GM12801 (cell line): ENCODE results near the gene HOXA6.

ENCODE experiments used
- TF ChIP-seq, protein P1 (sequence below): IDR thresholded peaks from one replicate; pipeline ENCODE4 v1.5.1; 2011; ENCODE audit warnings: control low read depth; ENCODE audit not compliant: insufficient read length; ENCODE audit errors: extremely low read depth

HOXA6 gene

DNA sequence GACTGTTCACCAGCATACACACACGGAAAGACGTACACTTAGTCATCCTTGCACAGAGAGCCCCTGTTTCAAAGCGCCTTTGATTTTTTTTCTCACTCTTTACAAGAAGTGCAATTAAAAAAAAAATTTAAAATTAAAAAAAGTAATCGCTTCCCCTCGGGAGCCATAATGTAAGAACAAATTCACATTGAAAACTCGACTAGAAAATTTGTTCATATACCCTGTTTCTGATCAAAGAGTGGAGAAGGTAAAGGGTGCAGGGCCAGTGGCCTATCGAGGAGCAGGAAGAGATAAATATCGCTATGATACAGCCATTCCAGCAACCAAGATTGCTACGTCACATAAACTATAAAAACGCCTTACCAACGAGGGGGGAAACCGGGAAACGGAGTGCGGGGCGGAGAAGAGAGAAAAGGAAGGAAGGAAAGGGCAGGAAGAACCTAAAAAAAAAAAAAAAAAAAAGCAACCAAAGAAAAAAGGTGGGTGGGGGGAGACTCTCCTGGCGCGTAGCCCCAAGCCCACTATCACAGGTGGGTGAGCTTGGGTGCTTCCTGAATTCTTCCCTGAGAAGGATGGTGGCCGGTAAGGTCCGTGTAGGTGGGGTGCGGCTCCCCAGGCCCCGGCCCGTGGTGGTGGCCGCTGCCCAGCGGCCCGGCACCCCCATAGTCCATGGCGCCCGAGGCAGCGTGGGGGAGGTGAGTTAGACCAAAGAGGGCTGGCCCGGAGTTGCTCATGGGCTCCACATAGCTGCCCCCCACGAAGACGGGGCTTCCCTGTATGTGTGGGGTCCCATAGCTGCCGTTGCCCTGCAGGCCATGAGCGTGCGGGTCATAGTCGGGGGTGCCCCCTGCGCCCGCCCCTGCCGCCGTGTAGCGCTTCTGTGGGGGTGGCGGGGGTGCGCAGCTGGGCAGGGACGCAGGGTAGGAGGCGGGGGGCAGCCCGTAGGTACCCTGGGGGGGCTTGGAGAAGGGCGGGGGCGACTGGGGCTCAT, 39.9 kb downstream of the HOXA6 start:
- TF ChIP-seq, protein P1, sequence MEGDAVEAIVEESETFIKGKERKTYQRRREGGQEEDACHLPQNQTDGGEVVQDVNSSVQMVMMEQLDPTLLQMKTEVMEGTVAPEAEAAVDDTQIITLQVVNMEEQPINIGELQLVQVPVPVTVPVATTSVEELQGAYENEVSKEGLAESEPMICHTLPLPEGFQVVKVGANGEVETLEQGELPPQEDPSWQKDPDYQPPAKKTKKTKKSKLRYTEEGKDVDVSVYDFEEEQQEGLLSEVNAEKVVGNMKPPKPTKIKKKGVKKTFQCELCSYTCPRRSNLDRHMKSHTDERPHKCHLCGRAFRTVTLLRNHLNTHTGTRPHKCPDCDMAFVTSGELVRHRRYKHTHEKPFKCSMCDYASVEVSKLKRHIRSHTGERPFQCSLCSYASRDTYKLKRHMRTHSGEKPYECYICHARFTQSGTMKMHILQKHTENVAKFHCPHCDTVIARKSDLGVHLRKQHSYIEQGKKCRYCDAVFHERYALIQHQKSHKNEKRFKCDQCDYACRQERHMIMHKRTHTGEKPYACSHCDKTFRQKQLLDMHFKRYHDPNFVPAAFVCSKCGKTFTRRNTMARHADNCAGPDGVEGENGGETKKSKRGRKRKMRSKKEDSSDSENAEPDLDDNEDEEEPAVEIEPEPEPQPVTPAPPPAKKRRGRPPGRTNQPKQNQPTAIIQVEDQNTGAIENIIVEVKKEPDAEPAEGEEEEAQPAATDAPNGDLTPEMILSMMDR, result no peak

DNA sequence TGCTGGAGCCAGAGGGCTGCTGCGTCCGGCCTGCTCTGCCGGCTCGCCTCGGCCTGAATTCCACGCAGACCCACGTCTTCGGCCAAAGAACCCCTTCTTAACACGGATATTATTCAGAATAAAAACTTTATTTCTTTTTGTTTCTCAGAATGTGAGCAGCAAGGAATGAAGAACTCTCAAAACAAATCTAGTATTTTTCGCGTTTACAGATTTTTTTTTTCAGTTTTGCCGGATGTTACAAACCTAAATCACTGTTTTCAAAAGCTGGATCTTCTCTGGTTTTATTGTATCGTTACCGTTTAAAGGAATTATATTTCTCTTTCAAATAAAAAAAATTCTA, 40.7 kb downstream of the HOXA6 start:
- TF ChIP-seq, protein P1, result no peak

DNA sequence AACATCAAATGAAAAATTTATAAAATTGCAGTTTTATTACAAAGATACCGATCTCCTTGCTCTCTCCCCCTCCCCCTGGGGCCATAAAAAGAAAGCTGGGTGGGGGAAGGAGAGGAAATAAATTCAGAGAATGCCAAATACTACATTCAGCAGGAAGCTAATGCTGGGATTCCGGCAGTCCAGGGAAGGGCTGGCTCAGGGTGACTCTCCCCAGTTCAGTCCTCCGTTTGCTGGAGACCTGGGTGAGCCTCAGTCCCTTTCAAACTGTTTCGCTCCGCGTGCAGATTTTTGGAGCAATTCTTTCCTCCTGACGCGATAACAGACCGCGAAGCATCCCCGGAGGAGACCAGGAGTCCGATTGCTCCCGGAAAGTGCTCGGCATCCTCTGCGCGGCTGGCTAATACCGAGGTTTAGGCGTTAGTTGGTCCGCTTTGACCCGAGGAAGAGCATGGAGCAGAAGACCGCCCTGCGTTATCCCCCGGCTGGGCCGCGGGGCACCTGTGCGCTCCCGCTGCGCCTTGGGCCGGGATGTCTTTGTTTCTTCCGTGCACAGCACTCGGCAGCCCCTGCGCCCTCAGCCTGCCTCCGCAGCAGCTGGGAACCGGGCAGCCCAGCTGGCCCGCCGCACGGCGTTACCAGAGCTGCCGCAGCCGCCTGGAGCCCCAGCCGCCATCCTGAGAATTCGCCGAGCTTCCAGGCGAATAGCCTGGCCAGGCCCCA, 41.2 kb downstream of the HOXA6 start:
- TF ChIP-seq, protein P1, result no peak

DNA sequence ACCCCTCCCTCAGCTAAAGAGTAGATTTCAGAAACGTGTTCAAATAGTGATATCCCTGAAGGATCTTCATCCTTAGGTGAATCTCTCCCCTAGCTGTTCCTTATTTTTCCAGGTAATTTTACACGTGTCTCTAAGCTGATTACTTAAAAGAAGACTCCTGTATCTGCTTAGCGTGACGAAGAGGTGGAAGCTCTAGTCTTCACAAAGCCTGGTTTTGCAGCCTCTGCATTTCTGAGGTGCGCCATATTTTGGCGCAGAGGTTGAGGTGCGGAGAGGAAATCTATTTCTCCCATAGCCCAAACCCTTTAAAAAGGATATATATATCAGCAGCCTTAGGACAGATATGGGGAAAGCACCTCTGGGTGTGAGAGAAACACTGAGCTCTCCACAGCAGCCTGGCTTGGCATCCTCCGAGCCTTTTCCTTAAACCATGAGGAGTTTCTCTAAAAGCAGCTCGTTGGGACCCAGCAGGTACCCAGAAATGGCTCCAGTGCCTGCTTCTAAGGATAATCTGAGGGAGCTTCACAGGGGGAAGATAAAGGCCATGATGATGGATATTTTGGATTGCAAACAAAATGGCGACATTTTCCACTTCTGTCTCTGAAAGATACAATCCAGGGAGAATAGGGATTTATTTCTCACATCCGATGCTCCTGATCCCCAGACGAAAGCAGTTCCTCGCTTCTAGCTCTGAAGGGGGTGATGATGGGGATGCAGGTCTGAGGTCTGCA, 42.1 kb downstream of the HOXA6 start:
- TF ChIP-seq, protein P1, result no peak

DNA sequence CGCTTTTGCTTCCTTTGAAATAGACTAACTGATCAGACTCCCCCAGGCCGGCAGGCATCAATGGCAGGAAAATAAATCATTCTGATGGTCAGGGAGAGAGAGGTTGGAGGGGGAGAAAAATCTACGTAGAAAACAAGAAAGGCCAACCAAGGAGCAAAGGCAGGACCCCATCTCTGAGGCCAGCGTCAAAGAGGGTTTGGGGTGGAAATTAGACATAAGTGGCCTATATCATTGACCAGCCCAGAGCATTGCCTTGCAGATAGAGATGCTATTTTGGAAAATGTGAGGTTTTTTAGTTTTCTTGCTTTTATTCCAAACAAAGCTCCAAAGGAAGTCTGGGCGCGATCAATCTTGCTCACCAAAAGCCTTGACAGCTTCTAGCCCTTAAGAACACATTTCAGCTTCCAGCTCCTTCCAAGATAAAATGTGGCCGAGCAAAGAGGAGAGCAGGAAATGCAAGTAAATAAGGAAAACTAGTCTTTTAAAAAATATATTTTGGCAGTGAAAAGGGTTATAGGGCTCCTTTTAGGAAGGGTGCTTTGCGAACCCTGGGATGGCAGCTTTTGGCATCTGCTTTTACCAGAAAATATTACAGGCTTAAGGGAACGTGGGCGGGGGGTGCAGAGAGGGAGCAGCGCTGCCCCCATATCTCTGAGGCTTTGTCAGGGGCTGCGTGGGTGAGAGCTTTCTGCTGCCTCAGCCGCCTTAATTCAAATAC, 43.1 kb downstream of the HOXA6 start:
- TF ChIP-seq, protein P1, result no peak

DNA sequence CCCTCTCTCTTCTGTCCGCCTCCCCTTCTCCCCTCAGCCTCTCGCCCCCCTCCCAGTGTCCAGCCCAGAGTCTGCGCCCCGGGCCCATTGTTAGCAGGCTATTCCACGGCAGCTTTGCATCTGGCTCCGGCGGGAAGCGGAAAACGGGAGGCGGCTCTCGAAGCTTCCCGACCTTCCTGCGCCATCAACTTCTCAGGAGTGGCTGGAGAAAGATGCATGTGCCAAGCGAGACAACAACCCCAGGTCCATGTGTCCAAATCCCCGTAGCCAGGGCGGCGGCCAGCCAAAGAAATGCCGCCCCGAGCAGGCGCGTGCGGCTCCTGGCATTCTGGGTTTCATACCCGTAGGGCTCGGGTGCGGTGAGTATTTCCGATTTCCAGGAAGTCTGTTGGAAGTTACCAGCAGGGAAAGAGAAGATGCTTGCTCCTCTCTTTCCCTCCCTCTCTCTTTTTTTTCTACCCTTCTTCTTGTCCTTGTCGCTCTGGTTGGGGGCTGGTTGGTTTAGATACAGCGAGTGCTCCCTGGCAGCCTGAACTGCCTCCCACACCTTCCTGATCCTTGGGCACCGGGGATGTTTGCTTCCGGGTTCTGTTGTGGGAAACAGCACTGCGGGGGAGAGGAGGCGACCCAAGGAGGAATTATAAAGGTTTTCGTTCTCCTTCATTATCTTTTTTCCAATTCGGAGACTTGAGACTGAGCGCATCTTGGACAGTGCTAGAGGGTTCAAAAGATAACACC, 43.9 kb downstream of the HOXA6 start:
- TF ChIP-seq, protein P1, result no peak
